ENCODE measurements around the gene MED13L. TPM values are rescaled to one million over a fixed set of nuclear protein-coding genes. Genes with fewer than 3 reads are reported as not detected.

Gene MED13L
- total RNA-seq, 1 experiment from 2014 or later: 80.5 TPM

- TF ChIP-seq AR (CRISPR knock-in tag; IDR thresholded peaks at IDR 0.05): no peak
- no peak for TF ChIP-seq ZMAT4 (CRISPR knock-in tag; IDR thresholded peaks at IDR 0.05)
These were observed 189.5 kb downstream of the MED13L start (continued) for GRCh38 chr12:116087962-116088361.

- Mint-ChIP-seq H3K9me3 (no peaks in the 10 kb centered on the region), H3K4me3 (no peak overlapping the region), H3K36me3 (no peaks in the 10 kb centered on the region), H3K4me1 (peaks cover 21% of the 10 kb centered on the region), H3K27ac (no peak overlapping the region), H3K27me3 (ENCODE audit: low read depth) (no peaks in the 10 kb centered on the region)
- TF ChIP-seq CBFB (CRISPR knock-in tag; IDR thresholded peaks at IDR 0.05; ENCODE audit: low read depth) (no peak), ELF4 (CRISPR knock-in tag; IDR thresholded peaks at IDR 0.05; ENCODE audit: low read depth) (no peak), GABPB1 (CRISPR knock-in tag; IDR thresholded peaks at IDR 0.05) (no peak), CREB1 (CRISPR knock-in tag; IDR thresholded peaks at IDR 0.05) (no peak), ZNF416 (CRISPR knock-in tag; IDR thresholded peaks at IDR 0.05) (no peak), ZNF423 (CRISPR knock-in tag; IDR thresholded peaks at IDR 0.05) (no peak)
- TF ChIP-seq, protein P1, sequence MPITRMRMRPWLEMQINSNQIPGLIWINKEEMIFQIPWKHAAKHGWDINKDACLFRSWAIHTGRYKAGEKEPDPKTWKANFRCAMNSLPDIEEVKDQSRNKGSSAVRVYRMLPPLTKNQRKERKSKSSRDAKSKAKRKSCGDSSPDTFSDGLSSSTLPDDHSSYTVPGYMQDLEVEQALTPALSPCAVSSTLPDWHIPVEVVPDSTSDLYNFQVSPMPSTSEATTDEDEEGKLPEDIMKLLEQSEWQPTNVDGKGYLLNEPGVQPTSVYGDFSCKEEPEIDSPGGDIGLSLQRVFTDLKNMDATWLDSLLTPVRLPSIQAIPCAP (CRISPR knock-in tag; IDR thresholded peaks at IDR 0.05): no peak
- TF ChIP-seq, protein P2, sequence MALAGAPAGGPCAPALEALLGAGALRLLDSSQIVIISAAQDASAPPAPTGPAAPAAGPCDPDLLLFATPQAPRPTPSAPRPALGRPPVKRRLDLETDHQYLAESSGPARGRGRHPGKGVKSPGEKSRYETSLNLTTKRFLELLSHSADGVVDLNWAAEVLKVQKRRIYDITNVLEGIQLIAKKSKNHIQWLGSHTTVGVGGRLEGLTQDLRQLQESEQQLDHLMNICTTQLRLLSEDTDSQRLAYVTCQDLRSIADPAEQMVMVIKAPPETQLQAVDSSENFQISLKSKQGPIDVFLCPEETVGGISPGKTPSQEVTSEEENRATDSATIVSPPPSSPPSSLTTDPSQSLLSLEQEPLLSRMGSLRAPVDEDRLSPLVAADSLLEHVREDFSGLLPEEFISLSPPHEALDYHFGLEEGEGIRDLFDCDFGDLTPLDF (CRISPR knock-in tag; IDR thresholded peaks at IDR 0.05): no peak
- ChIA-PET CTCF (no interaction called here), POLR2A (no interaction called here)
- DNase-seq (ENCODE audit: low spot score) (no peak), ATAC-seq (no peak)
These were observed 190.1 kb downstream of the MED13L start for GRCh38 chr12:116087399-116087798.

- Mint-ChIP-seq H3K4me1 (peaks cover 18% of the 10 kb centered on the region), H3K27me3 (ENCODE audit: low read depth) (no peaks in the 10 kb centered on the region), H3K27ac (no peak overlapping the region), H3K36me3 (no peaks in the 10 kb centered on the region), H3K4me3 (no peak overlapping the region), H3K9me3 (no peaks in the 10 kb centered on the region)
- no peak for ATAC-seq
- CTCF ChIA-PET: no interaction called here
- no peak for TF ChIP-seq CTCF (IDR thresholded peaks at IDR 0.05)
- no peak for DNase-seq (ENCODE audit: low spot score)
- POLR2A ChIA-PET: no interaction called here
These were observed 197.1 kb downstream of the MED13L start for GRCh38 chr12:116080415-116080814.

- DNase-seq (ENCODE audit: low spot score) (no peak), ATAC-seq (no peak)
- H3K27me3 Mint-ChIP-seq (ENCODE audit: low read depth): no peaks in the 10 kb centered on the region
- H3K36me3 Mint-ChIP-seq: no peaks in the 10 kb centered on the region
- no peak overlapping the region for H3K27ac Mint-ChIP-seq
- H3K4me1 Mint-ChIP-seq: peaks cover 28% of the 10 kb centered on the region
- H3K9me3 Mint-ChIP-seq: no peaks in the 10 kb centered on the region
- ChIA-PET CTCF (interaction anchor here (0.6 kb wide), 1 partner anchor 224 kb away, joined by 4 read pairs; no protein-coding TSS in a partner anchor), POLR2A (no interaction called here)
- no peak overlapping the region for H3K4me3 Mint-ChIP-seq
- TF ChIP-seq PREB (CRISPR knock-in tag; IDR thresholded peaks at IDR 0.05; ENCODE audit: borderline replicate concordance) (no peak), ZMAT4 (CRISPR knock-in tag; IDR thresholded peaks at IDR 0.05) (no peak), CREB1 (CRISPR knock-in tag; IDR thresholded peaks at IDR 0.05) (no peak), FOXJ3 (CRISPR knock-in tag; IDR thresholded peaks at IDR 0.05; ENCODE audit: borderline replicate concordance) (no peak), TCF7 (CRISPR knock-in tag; IDR thresholded peaks at IDR 0.05; ENCODE audit: low read depth) (no peak), GTF2I (CRISPR knock-in tag; conservative IDR thresholded peaks at IDR 0.05) (no peak), JAZF1 (CRISPR knock-in tag; IDR thresholded peaks at IDR 0.05) (no peak), KAT7 (CRISPR knock-in tag; IDR thresholded peaks at IDR 0.05; ENCODE audit: borderline replicate concordance) (no peak)
- TF ChIP-seq, protein P3, sequence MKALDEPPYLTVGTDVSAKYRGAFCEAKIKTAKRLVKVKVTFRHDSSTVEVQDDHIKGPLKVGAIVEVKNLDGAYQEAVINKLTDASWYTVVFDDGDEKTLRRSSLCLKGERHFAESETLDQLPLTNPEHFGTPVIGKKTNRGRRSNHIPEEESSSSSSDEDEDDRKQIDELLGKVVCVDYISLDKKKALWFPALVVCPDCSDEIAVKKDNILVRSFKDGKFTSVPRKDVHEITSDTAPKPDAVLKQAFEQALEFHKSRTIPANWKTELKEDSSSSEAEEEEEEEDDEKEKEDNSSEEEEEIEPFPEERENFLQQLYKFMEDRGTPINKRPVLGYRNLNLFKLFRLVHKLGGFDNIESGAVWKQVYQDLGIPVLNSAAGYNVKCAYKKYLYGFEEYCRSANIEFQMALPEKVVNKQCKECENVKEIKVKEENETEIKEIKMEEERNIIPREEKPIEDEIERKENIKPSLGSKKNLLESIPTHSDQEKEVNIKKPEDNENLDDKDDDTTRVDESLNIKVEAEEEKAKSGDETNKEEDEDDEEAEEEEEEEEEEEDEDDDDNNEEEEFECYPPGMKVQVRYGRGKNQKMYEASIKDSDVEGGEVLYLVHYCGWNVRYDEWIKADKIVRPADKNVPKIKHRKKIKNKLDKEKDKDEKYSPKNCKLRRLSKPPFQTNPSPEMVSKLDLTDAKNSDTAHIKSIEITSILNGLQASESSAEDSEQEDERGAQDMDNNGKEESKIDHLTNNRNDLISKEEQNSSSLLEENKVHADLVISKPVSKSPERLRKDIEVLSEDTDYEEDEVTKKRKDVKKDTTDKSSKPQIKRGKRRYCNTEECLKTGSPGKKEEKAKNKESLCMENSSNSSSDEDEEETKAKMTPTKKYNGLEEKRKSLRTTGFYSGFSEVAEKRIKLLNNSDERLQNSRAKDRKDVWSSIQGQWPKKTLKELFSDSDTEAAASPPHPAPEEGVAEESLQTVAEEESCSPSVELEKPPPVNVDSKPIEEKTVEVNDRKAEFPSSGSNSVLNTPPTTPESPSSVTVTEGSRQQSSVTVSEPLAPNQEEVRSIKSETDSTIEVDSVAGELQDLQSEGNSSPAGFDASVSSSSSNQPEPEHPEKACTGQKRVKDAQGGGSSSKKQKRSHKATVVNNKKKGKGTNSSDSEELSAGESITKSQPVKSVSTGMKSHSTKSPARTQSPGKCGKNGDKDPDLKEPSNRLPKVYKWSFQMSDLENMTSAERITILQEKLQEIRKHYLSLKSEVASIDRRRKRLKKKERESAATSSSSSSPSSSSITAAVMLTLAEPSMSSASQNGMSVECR (CRISPR knock-in tag; IDR thresholded peaks at IDR 0.05; ENCODE audit: borderline replicate concordance): no peak
These were observed 199.1 kb downstream of the MED13L start for GRCh38 chr12:116078396-116078795.

Measured in WTC11 (cell line).